ENCODE data around the gene HIRIP3. TPM values are rescaled to one million over a fixed set of nuclear protein-coding genes. Genes with fewer than 3 reads are reported as not detected.
A peak's percentile ranks its signal among the peaks of the same experiment; 100 is the strongest.

Gene HIRIP3
- total RNA-seq, 3 donors from 2014 or later, result 10.5 to 18.2 (median 15.5) TPM

- H3K4me3 ChIP-seq, result no peak overlapping the region
- H3K36me3 ChIP-seq, result peaks cover 19% of the 10 kb centered on the region
- H3K27me3 ChIP-seq, result no peaks in the 10 kb centered on the region
- TF ChIP-seq POLR2A (IDR thresholded peaks at IDR 0.05), result no peak
- TF ChIP-seq POLR2AphosphoS5 (IDR thresholded peaks at IDR 0.05), result no peak
- TF ChIP-seq, protein P1, sequence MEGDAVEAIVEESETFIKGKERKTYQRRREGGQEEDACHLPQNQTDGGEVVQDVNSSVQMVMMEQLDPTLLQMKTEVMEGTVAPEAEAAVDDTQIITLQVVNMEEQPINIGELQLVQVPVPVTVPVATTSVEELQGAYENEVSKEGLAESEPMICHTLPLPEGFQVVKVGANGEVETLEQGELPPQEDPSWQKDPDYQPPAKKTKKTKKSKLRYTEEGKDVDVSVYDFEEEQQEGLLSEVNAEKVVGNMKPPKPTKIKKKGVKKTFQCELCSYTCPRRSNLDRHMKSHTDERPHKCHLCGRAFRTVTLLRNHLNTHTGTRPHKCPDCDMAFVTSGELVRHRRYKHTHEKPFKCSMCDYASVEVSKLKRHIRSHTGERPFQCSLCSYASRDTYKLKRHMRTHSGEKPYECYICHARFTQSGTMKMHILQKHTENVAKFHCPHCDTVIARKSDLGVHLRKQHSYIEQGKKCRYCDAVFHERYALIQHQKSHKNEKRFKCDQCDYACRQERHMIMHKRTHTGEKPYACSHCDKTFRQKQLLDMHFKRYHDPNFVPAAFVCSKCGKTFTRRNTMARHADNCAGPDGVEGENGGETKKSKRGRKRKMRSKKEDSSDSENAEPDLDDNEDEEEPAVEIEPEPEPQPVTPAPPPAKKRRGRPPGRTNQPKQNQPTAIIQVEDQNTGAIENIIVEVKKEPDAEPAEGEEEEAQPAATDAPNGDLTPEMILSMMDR (IDR thresholded peaks at IDR 0.05), result no peak
- H3K9me3 ChIP-seq, result no peaks in the 10 kb centered on the region
- H3K27ac ChIP-seq, result peak overlapping the region in 1 of 2 donors; percentile 90
- DNase-seq (ENCODE audit: low spot score in 2 of 2), result no peak
- H3K4me1 ChIP-seq, result peaks cover 7 to 16% of the 10 kb centered on the region in 2 donors
- intact Hi-C loops (cut with DNase I; ENCODE audit: low total_unique reads), result no loop called here
These were observed 16.7 kb downstream of the HIRIP3 start for GRCh38 chr16:29978564-29979270.

GRCh38 chr16:29978081-29978480 is 17.3 kb downstream of the HIRIP3 start:
- intact Hi-C loops (cut with DNase I; ENCODE audit: low total_unique reads), result no loop called here
- peaks cover 7 to 16% of the 10 kb centered on the region in 2 donors for H3K4me1 ChIP-seq
- no peaks in the 10 kb centered on the region for H3K27me3 ChIP-seq
- H3K9me3 ChIP-seq, result no peaks in the 10 kb centered on the region
- peak overlapping the region in 1 of 3 donors; percentile 84 for H3K4me3 ChIP-seq
- TF ChIP-seq POLR2A (IDR thresholded peaks at IDR 0.05), result no peak
- no peak for TF ChIP-seq POLR2AphosphoS5 (IDR thresholded peaks at IDR 0.05)
- TF ChIP-seq, protein P1 (IDR thresholded peaks at IDR 0.05), result no peak
- no peak for DNase-seq (ENCODE audit: low spot score in 2 of 2)
- peak overlapping the region in 1 of 2 donors; percentile 90 for H3K27ac ChIP-seq
- peaks cover 13% of the 10 kb centered on the region for H3K36me3 ChIP-seq

- no peaks in the 10 kb centered on the region for H3K27me3 ChIP-seq
- H3K36me3 ChIP-seq, result peaks cover 8% of the 10 kb centered on the region
- DNase-seq (ENCODE audit: low spot score in 2 of 2), result no peak
- H3K4me1 ChIP-seq, result peaks cover 7 to 16% of the 10 kb centered on the region in 2 donors
- TF ChIP-seq, protein P1 (IDR thresholded peaks at IDR 0.05), result no peak
- no peak for TF ChIP-seq POLR2A (IDR thresholded peaks at IDR 0.05)
- TF ChIP-seq POLR2AphosphoS5 (IDR thresholded peaks at IDR 0.05), result no peak
- no peaks in the 10 kb centered on the region for H3K9me3 ChIP-seq
- intact Hi-C loops (cut with DNase I; ENCODE audit: low total_unique reads), result no loop called here
- H3K27ac ChIP-seq, result peak overlapping the region in 1 of 2 donors; percentile 90
- H3K4me3 ChIP-seq, result peak overlapping the region; percentile 1 to 97 (median 84)
These were observed 18.2 kb downstream of the HIRIP3 start for GRCh38 chr16:29977063-29977825.

- Histone ChIP-seq H3K9me3 (no peaks in the 10 kb centered on the region), H3K27me3 (no peaks in the 10 kb centered on the region), H3K27ac (peak overlapping the region; percentile 90 to 94), H3K4me1 (peaks cover 7 to 16% of the 10 kb centered on the region in 2 donors), H3K4me3 (peak overlapping the region; percentile 84 to 98 (median 97)), H3K36me3 (peaks cover 6% of the 10 kb centered on the region)
- intact Hi-C loops (cut with DNase I; ENCODE audit: low total_unique reads), result no loop called here
- no peak for DNase-seq (ENCODE audit: low spot score in 2 of 2)
- TF ChIP-seq, protein P1 (IDR thresholded peaks at IDR 0.05), result no peak
- TF ChIP-seq POLR2AphosphoS5 (IDR thresholded peaks at IDR 0.05) (no peak), POLR2A (IDR thresholded peaks at IDR 0.05) (no peak)
These were observed 19.5 kb downstream of the HIRIP3 start for GRCh38 chr16:29975811-29976511.

Measured in breast epithelium (tissue), 4 donors.